Endothelial cell of umbilical vein (primary cell): ENCODE data around the gene MCL1. TPM values are rescaled to one million over a fixed set of nuclear protein-coding genes. Genes with fewer than 3 reads are reported as not detected.

ENCODE experiments used
- BruUV-seq: library from RNA; stranded (reverse); fragments of 400-500 nt; replicated peaks from 2 replicates; lab custom pipeline; 2021; lab: Mats Ljungman, UMichigan
- CTCF ChIA-PET: fragments of 300-600, 350-600 bp; sonication (Branson Sonifier 250); formaldehyde crosslinking; loops from one replicate; lab custom pipeline; 2021; ENCODE audit warnings: antibody characterized with exemption, inconsistent platforms; lab: Charles Lee
- POLR2A ChIA-PET: fragments of 300-600, 350-600 bp; sonication (Branson Sonifier 250); formaldehyde crosslinking; loops from one replicate; lab custom pipeline; 2021; ENCODE audit warnings: antibody characterized with exemption, inconsistent platforms; lab: Charles Lee
- DNase-seq: peaks from one replicate; pipeline ENCODE4 v3.0.0-alpha.2; 2011; ENCODE audit warnings: low read depth, low spot score
- FAIRE-seq: peaks from 2 replicates; lab custom pipeline; 2011; peaks lifted over from hg19 to GRCh38; lab: Jason Lieb, UNC
- H2AFZ ChIP-seq: 2 replicates; pipeline ENCODE4 v1.6.0; 2012; ENCODE audit warnings: low read depth, low read length, control low read depth, inconsistent platforms
- H3K27ac ChIP-seq: 2 replicates; pipeline ENCODE4 v1.5.1; 2011; ENCODE audit warnings: low read depth, mild to moderate bottlenecking, control low read depth, low read length, moderate library complexity; ENCODE audit not compliant: insufficient read depth
- H3K27me3 ChIP-seq, 2 experiments: 2 replicates each; pipeline versions ENCODE4 v1.6.0 to v1.6.1; 2011; ENCODE audit warnings: low read length in 2 of 2, mixed read lengths in 1 of 2; ENCODE audit not compliant: control insufficient read depth in 2 of 2, insufficient read depth in 2 of 2
- H3K36me3 ChIP-seq, 2 experiments: 2 replicates in 1 of 2; 3 replicates in 1 of 2; pipeline ENCODE4 v1.5.1; 2011; ENCODE audit warnings: low read length in 2 of 2, mild to moderate bottlenecking in 1 of 2, moderate library complexity in 1 of 2; ENCODE audit not compliant: control insufficient read depth in 2 of 2, insufficient read depth in 2 of 2; ENCODE audit errors: extremely low read depth in 1 of 2
- H3K4me1 ChIP-seq: 3 replicates; pipeline ENCODE4 v1.5.1; 2011; ENCODE audit warnings: mild to moderate bottlenecking, low read length; ENCODE audit not compliant: control insufficient read depth, insufficient read depth; ENCODE audit errors: extremely low read depth
- H3K4me2 ChIP-seq: 2 replicates; pipeline ENCODE4 v1.6.1; 2011; ENCODE audit warnings: low read length, control low read depth, mixed read lengths; ENCODE audit not compliant: insufficient read depth
- H3K4me3 ChIP-seq, 3 experiments: fragments of 200-600 bp in 1 of 3; sonication (generic), shearing (Covaris generic) in 1 of 3; replicated peaks in 1 of 3; 2 replicates each; pipeline ENCODE4 v1.5.1; 2011 to 2016; ENCODE audit warnings: control low read depth in 3 of 3, low read length in 3 of 3, mild to moderate bottlenecking in 2 of 3, inconsistent platforms in 1 of 3, low read depth in 1 of 3, moderate library complexity in 1 of 3; ENCODE audit not compliant: insufficient read depth in 1 of 3
- H3K79me2 ChIP-seq: 2 replicates; pipeline ENCODE4 v1.6.0; 2012; ENCODE audit warnings: low read length, inconsistent platforms; ENCODE audit not compliant: control insufficient read depth, insufficient read depth
- H3K9ac ChIP-seq: replicated peaks from 2 replicates; pipeline ENCODE3; 2011; ENCODE audit warnings: low read length, control low read depth; ENCODE audit not compliant: insufficient read depth; ENCODE audit errors: extremely low read depth
- H3K9me1 ChIP-seq: replicated peaks from 3 replicates; pipeline ENCODE4 v1.6.0; 2011; ENCODE audit warnings: mild to moderate bottlenecking, low read length; ENCODE audit not compliant: control insufficient read depth, insufficient read depth; ENCODE audit errors: extremely low read depth
- H3K9me3 ChIP-seq: replicated peaks from 2 replicates; pipeline ENCODE4 v1.5.1; 2012; ENCODE audit warnings: low read length, inconsistent platforms; ENCODE audit not compliant: control insufficient read depth, insufficient read depth
- H4K20me1 ChIP-seq: replicated peaks from 2 replicates; pipeline ENCODE3; 2011; ENCODE audit warnings: mild to moderate bottlenecking, low read length; ENCODE audit not compliant: control insufficient read depth, insufficient read depth; ENCODE audit errors: extremely low read depth
- CTCF ChIP-seq, 2 donors: IDR thresholded peaks; 1 replicate in 1 of 2; 2 replicates in 1 of 2; pipeline ENCODE4 v1.5.1; 2011; ENCODE audit warnings: low read length in 2 of 2, mild to moderate bottlenecking in 2 of 2, moderate library complexity in 2 of 2, control low read depth in 1 of 2, inconsistent platforms in 1 of 2, low read depth in 1 of 2; ENCODE audit not compliant: insufficient read depth in 1 of 2; ENCODE audit errors: extremely low read depth in 1 of 2
- EZH2 ChIP-seq: IDR thresholded peaks from 2 replicates; pipeline ENCODE4 v1.6.1; 2012; ENCODE audit warnings: borderline replicate concordance, low read depth, mild to moderate bottlenecking, moderate library complexity, low read length, inconsistent platforms; ENCODE audit not compliant: severe bottlenecking
- FOS ChIP-seq: IDR thresholded peaks from 2 replicates; pipeline ENCODE4 v1.6.1; 2011; ENCODE audit warnings: mild to moderate bottlenecking, low read length, moderate library complexity, borderline replicate concordance; ENCODE audit not compliant: insufficient read depth
- GATA2 ChIP-seq: IDR thresholded peaks from 2 replicates; pipeline ENCODE4 v1.7.0; 2011; ENCODE audit warnings: low read depth, mild to moderate bottlenecking, moderate library complexity, mixed read lengths, low read length; ENCODE audit not compliant: insufficient read length, insufficient read depth
- JUN ChIP-seq: IDR thresholded peaks from 2 replicates; pipeline ENCODE4 v1.6.1; 2011; ENCODE audit warnings: borderline replicate concordance, low read depth; ENCODE audit not compliant: insufficient read length, insufficient read depth
- MAX ChIP-seq: IDR thresholded peaks from 2 replicates; pipeline ENCODE4 v1.6.1; 2011; ENCODE audit not compliant: insufficient read depth, insufficient read length
- MYC ChIP-seq: IDR thresholded peaks from one replicate; pipeline ENCODE4 v1.6.1; 2011; ENCODE audit warnings: mild to moderate bottlenecking, low read depth, low read length
- POLR2A ChIP-seq: IDR thresholded peaks from 2 replicates; pipeline ENCODE4 v1.6.1; 2012; ENCODE audit warnings: low read depth, mild to moderate bottlenecking, control low read depth, low read length
- POLR2AphosphoS5 ChIP-seq: IDR thresholded peaks from 2 replicates; pipeline ENCODE4 v1.6.1; 2012; ENCODE audit warnings: low read depth, mild to moderate bottlenecking, control low read depth, low read length, moderate library complexity; ENCODE audit not compliant: insufficient read depth
- dilution Hi-C: fragments of 300-500 bp; cut with MboI; formaldehyde crosslinking; loops from one replicate; pipeline ENCODE4 v1.15.0; 2019; ENCODE audit warnings: low sequenced_read_pairs; ENCODE audit not compliant: extremely low pct_ligation_motif_present
- intact Hi-C: fragments of 100-400 bp; cut with micrococcal nuclease; formaldehyde crosslinking; loops from one replicate; pipeline ENCODE4 v1.10.0; 2022
- polyA plus RNA-seq, 4 experiments: library from polyadenylated mRNA; depleted of rRNA in 3 of 4; stranded (reverse) in 3 of 4; unstranded in 1 of 4; fragments of >200 nt; gene quantifications; 2 replicates each; pipeline versions ENCODE4 v1.2.1 to v1.2.3, GENCODE V29; 2011 to 2012; ENCODE audit warnings: missing spikeins in 1 of 4
- total RNA-seq: library from RNA; stranded (reverse); gene quantifications from 2 replicates; pipeline ENCODE4 v1.2.3, GENCODE V29; 2021

MCL1 gene
- total and polyA plus RNA-seq, 2 donors (not counting 3 experiments of a cell fraction or from before 2014, with no cell fraction given), result 87.3 to 186 TPM

DNA sequence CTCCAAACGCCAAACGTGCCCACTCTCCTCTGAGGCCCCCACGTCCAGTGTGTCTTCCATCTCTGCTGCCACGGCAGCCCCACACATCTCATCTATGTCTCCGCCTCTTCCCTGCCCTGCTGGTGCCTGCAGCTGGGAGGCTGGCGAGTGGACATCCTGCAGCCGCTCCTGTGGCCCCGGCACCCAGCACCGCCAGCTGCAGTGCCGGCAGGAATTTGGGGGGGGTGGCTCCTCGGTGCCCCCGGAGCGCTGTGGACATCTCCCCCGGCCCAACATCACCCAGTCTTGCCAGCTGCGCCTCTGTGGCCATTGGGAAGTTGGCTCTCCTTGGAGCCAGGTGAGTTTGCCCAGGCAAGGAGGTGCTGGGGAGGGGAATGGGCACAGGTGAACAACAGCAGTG is 21.6 kb downstream of the MCL1 start:
- DNase-seq, result no peak
- no peak overlapping the region for H3K27ac ChIP-seq
- H3K27me3 ChIP-seq, result no peaks in the 10 kb centered on the region
- no peaks in the 10 kb centered on the region for H3K9me1 ChIP-seq
- dilution Hi-C loops (no loop called here), intact Hi-C loops (loop anchor here (2.0 kb wide), 1 partner anchor 71 kb away; the partner anchor contains the start of gene TARS2)
- BruUV-seq, result no TSS peak
- no peak overlapping the region for H3K9ac ChIP-seq
- TF ChIP-seq MYC (no peak), GATA2 (no peak), MAX (no peak), FOS (no peak), CTCF (IDR thresholded peaks at IDR 0.05; ENCODE audit: extremely low read depth in 1 of 2, insufficient read depth in 1 of 2, low read depth in 1 of 2, low read length in 2 of 2) (no peak), EZH2 (no peak), JUN (no peak), POLR2AphosphoS5 (no peak), POLR2A (no peak)
- H2AFZ ChIP-seq, result no peak overlapping the region
- no peak overlapping the region for H3K4me3 ChIP-seq
- peaks cover 4% of the 10 kb centered on the region for H3K79me2 ChIP-seq
- FAIRE-seq, result no peak
- no peak overlapping the region for H3K4me2 ChIP-seq
- peaks cover 0 to 4% of the 10 kb centered on the region in 2 experiments for H3K36me3 ChIP-seq
- POLR2A ChIA-PET, result interaction anchor here (1.4 kb wide), 1 partner anchor 10 kb away, joined by 6 read pairs; no protein-coding TSS in a partner anchor
- no peaks in the 10 kb centered on the region for H4K20me1 ChIP-seq
- H3K9me3 ChIP-seq, result no peaks in the 10 kb centered on the region
- CTCF ChIA-PET, result interaction anchor here (4.3 to 13.9 kb wide), 3 partner anchors 11 to 255 kb away, joined by 50 to 288 read pairs (median 55); partner anchors contain the start of gene ADAMTSL4
- peaks cover 43% of the 10 kb centered on the region for H3K4me1 ChIP-seq
